ENCODE measurements around the gene GRIN1.

Gene GRIN1

DNA sequence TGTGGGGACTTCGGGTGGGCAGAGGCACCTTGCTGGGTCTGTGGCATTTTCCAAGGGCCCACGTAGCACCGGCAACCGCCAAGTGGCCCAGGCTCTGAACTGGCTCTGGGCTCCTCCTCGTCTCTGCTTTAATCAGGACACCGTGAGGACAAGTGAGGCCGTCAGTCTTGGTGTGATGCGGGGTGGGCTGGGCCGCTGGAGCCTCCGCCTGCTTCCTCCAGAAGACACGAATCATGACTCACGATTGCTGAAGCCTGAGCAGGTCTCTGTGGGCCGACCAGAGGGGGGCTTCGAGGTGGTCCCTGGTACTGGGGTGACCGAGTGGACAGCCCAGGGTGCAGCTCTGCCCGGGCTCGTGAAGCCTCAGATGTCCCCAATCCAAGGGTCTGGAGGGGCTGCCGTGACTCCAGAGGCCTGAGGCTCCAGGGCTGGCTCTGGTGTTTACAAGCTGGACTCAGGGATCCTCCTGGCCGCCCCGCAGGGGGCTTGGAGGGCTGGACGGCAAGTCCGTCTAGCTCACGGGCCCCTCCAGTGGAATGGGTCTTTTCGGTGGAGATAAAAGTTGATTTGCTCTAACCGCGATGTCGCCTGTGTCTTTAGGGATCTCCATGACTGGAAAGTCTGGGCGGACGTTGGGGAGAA is 30.2 kb upstream of the GRIN1 start:
- DNase-seq (ENCODE audit: low read depth): no peak
- no peak overlapping the region for H3K4me3 ChIP-seq (ENCODE audit: control insufficient read depth, low read depth, low read length)

DNA sequence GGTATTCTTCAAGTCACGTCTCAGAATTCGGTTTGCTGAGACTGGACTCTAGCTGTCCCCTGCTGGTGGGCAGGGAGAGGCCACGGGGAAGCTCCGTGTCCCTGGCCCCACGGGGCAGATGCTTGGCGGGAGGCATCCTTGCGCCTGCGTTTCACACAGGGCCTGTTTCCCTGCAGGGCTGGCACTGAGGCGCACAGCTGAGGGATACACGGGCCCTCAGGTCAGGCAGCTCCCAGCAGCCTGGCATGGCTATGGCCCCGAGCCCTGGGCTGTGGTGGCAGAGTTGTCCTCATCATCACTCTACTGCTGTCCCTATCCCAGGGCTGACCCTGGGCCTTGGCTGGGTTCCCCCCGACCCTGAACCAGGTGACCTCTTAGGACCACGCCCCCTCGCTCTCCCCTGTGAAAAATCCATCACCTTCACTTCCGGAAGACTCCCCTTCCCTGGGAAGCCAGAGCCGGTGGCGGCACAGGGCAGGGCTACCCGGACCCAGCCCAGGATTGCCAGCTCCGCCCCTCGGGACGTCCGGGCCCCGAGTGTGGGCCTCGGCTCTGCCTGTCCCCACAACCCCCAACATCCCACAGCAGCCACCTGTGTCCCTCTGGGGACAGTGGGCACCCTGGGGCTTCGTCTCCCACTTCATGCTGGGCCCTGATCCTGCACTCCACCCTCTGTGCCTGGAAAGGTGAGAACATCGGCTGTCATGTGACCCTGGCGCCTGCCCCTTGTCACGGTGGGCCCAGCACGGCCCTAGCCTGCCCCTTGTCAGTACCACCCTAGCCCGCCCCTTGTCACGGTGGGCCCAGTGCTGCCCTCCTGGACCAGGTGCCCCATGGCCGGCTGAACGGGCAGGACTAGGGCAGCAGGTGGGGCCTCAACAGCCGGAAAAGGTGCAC is 29.5 kb upstream of the GRIN1 start:
- no peak for DNase-seq (ENCODE audit: low read depth)
- TF ChIP-seq, protein P1, sequence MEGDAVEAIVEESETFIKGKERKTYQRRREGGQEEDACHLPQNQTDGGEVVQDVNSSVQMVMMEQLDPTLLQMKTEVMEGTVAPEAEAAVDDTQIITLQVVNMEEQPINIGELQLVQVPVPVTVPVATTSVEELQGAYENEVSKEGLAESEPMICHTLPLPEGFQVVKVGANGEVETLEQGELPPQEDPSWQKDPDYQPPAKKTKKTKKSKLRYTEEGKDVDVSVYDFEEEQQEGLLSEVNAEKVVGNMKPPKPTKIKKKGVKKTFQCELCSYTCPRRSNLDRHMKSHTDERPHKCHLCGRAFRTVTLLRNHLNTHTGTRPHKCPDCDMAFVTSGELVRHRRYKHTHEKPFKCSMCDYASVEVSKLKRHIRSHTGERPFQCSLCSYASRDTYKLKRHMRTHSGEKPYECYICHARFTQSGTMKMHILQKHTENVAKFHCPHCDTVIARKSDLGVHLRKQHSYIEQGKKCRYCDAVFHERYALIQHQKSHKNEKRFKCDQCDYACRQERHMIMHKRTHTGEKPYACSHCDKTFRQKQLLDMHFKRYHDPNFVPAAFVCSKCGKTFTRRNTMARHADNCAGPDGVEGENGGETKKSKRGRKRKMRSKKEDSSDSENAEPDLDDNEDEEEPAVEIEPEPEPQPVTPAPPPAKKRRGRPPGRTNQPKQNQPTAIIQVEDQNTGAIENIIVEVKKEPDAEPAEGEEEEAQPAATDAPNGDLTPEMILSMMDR (conservative IDR thresholded peaks at IDR 0.05; ENCODE audit: control insufficient read depth, insufficient read depth, low read depth, low read length): no peak
- H3K4me3 ChIP-seq (ENCODE audit: control insufficient read depth, low read depth, low read length): no peak overlapping the region

More for the DNA sequence above, 30.2 kb upstream of the GRIN1 start:
- TF ChIP-seq, protein P1 (conservative IDR thresholded peaks at IDR 0.05; ENCODE audit: control insufficient read depth, insufficient read depth, low read depth, low read length): no peak

DNA sequence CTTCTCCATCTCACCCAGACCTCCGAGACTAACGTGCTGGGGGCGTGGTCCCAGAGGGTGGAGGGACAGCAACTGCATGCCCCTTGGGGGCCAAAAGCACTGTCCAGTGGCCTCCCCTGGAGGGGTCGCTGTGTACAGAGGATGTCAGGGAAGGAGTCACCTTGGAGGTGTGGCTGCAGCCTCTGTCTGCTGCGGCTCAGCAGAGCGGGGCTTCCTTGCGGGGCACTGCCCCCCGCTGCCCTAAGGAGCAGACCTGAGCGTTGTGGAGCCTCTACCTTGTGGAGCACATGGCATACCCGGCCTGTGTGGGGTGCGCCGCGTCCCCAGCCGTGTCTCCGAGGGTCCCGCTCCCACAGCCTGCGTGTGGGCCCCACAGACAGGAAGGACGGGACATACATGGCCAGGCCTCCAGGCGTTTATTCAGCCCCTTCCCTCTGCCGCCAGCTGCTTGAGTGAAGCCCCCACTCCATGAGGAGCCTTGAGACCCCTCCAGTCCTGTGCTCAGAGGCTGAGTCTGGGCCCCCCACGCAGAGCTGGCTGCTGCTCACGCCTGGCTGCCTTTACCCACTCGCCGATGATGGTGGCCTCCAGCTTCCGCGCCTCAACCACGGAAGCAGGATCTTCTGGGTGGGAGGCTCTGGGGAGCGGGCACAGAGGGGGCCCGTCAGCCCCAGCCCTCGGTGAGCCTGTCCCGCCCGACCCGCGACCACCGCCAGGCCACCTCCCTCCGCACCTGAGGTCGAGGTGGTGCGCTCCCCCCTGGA is 28.6 kb upstream of the GRIN1 start:
- no peak for DNase-seq (ENCODE audit: low read depth)
- TF ChIP-seq, protein P1 (conservative IDR thresholded peaks at IDR 0.05; ENCODE audit: control insufficient read depth, insufficient read depth, low read depth, low read length): no peak

DNA sequence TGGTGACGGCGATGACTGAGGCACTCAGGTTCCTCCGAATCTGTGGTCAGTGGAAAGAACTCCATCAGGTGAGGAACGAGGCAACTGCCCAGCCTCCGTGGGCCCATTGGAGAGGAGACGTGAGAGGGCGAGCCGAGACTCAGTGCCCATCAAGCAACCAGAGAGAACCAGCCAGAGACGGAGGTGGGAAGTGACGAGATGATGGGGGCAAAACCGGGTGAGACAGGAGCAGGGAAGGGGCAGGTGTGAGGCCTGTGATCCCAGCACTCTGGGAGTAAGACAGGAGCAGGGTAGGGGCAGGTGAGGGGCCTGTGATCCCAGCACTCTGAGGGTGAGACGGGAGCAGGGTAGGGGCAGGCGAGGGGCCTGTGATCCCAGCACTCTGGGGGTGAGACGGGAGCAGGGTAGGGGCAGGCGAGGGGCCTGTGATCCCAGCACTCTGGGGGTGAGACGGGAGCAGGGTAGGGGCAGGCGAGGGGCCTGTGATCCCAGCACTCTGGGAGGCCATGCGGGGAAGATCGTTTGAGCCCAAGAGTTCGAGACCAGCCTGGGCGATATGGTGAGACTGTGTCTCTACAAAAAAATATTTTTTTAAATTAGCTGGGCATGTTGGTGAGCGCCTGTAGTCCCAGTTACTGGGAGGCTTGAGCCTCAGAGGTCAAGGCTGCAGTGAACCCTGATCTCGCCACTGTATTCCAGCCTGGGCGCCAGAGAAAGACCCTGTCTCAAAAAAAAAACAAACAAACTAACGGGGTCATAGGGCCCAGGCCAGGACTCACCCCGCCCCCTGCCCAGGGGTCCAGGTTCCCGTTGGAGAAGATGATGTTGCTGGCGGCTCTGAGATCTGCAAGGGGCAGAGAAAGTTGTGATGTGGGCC is 27.8 kb upstream of the GRIN1 start:
- no peak for DNase-seq (ENCODE audit: low read depth)
- no peak overlapping the region for H3K4me3 ChIP-seq (ENCODE audit: control insufficient read depth, low read depth, low read length)
- TF ChIP-seq, protein P1 (conservative IDR thresholded peaks at IDR 0.05; ENCODE audit: control insufficient read depth, insufficient read depth, low read depth, low read length): no peak

More for the DNA sequence above, 28.6 kb upstream of the GRIN1 start:
- no peak overlapping the region for H3K4me3 ChIP-seq (ENCODE audit: control insufficient read depth, low read depth, low read length)

DNA sequence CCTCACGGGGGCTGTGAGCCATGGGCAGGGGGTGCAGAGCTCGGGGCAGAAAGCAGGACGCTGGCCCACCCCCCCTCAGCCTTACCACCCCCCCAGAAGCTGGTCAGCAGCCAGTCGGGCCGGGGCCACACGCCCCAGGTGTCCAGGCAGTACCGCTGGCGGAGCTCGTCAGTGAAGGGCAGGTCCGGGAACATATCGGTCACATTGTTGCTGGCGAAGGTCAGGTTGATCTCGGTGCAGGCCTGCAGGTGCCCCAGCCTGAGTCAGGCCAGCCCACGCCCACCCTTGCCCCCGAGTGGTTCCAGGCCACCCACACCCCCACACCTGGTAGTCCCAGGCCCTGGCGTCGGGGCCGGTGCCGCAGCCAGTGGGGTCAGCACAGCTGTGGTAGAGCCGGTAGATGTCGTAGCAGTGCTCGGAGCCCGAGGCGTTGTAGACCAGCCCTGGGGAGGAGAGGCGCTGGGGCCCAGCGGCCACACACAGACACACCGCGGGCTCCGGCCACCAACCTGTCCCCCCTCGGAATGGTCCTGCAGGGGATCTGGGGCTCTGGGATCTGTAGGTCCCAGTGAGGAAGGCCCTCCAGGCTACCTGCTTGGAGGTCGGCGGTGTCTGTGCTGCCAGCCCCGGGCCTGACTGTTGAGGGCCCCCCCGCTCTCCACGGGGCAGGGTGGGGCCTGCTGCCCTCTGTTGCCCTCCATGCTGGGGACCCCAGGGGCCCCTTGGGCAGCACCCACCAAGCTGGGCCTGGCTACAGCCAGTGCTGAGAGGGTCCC is 27.0 kb upstream of the GRIN1 start:
- H3K4me3 ChIP-seq (ENCODE audit: control insufficient read depth, low read depth, low read length): no peak overlapping the region
- DNase-seq (ENCODE audit: low read depth): no peak
- TF ChIP-seq, protein P1 (conservative IDR thresholded peaks at IDR 0.05; ENCODE audit: control insufficient read depth, insufficient read depth, low read depth, low read length): no peak

All from fibroblast of mammary gland (primary cell).